Astrocyte (in vitro differentiated cells and primary cell): ENCODE data around the gene UBR4.

Experiments
- EZH2 ChIP-seq: IDR thresholded peaks from 2 replicates; pipeline ENCODE4 v1.6.1; 2012; ENCODE audit warnings: mild to moderate bottlenecking, low read length, inconsistent platforms; ENCODE audit not compliant: insufficient read depth
- TF ChIP-seq, protein P1 (sequence below): IDR thresholded peaks from 2 replicates; pipeline ENCODE4 v1.5.1; 2011; ENCODE audit warnings: low read depth, mild to moderate bottlenecking, inconsistent platforms, low read length, moderate library complexity; ENCODE audit not compliant: insufficient read depth

DNA sequence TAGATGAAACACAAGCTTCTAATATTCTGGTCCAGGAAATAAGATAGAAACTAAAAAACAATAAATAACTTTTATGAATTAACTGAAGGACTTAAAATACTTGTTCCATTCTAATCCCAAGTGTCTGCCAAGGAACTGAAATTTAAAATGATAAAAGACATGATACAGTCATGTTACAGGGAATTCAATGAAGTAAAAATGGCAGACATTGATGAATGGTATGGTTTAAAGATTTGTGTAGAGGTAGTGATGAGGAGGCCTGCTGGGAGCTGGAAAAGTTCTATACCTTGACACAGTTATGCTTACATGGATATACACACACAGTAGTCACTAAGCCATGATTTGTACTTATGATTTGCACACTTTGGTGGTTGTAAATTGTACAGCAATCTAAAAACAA is 2.1 kb upstream of the UBR4 start:
- TF ChIP-seq, protein P1, sequence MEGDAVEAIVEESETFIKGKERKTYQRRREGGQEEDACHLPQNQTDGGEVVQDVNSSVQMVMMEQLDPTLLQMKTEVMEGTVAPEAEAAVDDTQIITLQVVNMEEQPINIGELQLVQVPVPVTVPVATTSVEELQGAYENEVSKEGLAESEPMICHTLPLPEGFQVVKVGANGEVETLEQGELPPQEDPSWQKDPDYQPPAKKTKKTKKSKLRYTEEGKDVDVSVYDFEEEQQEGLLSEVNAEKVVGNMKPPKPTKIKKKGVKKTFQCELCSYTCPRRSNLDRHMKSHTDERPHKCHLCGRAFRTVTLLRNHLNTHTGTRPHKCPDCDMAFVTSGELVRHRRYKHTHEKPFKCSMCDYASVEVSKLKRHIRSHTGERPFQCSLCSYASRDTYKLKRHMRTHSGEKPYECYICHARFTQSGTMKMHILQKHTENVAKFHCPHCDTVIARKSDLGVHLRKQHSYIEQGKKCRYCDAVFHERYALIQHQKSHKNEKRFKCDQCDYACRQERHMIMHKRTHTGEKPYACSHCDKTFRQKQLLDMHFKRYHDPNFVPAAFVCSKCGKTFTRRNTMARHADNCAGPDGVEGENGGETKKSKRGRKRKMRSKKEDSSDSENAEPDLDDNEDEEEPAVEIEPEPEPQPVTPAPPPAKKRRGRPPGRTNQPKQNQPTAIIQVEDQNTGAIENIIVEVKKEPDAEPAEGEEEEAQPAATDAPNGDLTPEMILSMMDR, result no peak
- no peak for TF ChIP-seq EZH2
